Measurements from ENCODE around the gene TGOLN2. TPM values are rescaled to one million over a fixed set of nuclear protein-coding genes. Genes with fewer than 3 reads are reported as not detected.
"Not testable (repeated sequence)": the region's sequence is repeated elsewhere in the genome, so short reads cannot be mapped to it uniquely, and the experiment has no call there.

The TGOLN2 gene
- total RNA-seq, 1 donor from 2014 or later, result 171 TPM

GRCh38 chr2:85368921-85369320 lies 41.1 kb upstream of the TGOLN2 start:
- Histone ChIP-seq H3K4me3 (no peak overlapping the region), H3K27ac (no peak overlapping the region), H3K4me1 (no peaks in the 10 kb centered on the region), H3K9me3 (no peaks in the 10 kb centered on the region), H3K36me3 (peaks cover 44% of the 10 kb centered on the region), H3K27me3 (ENCODE audit: low read depth) (no peaks in the 10 kb centered on the region)
- intact Hi-C loops (cut with DNase I), result no loop called here
- no peak for ATAC-seq
- no peak for TF ChIP-seq CTCF (IDR thresholded peaks at IDR 0.05)
- no peak for DNase-seq

- intact Hi-C loops (cut with DNase I), result no loop called here
- Histone ChIP-seq H3K9me3 (no peaks in the 10 kb centered on the region), H3K36me3 (peaks cover 49% of the 10 kb centered on the region), H3K27me3 (ENCODE audit: low read depth) (no peaks in the 10 kb centered on the region), H3K4me1 (no peaks in the 10 kb centered on the region), H3K4me3 (no peak overlapping the region), H3K27ac (no peak overlapping the region)
- ATAC-seq (no peak), DNase-seq (no peak)
- no peak for TF ChIP-seq CTCF (IDR thresholded peaks at IDR 0.05)
Measured at GRCh38 chr2:85367180-85367579, 39.4 kb upstream of the TGOLN2 start.

GRCh38 chr2:85362653-85363387 lies 35.0 kb upstream of the TGOLN2 start:
- H3K4me1 ChIP-seq; H3K4me3 ChIP-seq; H3K9me3 ChIP-seq; ATAC-seq; H3K27me3 ChIP-seq (ENCODE audit: low read depth); DNase-seq; H3K27ac ChIP-seq; intact Hi-C loops (cut with DNase I): not testable (repeated sequence)
- H3K36me3 ChIP-seq, result peaks cover 52% of the 10 kb centered on the region

- Histone ChIP-seq H3K4me1 (peaks cover 21% of the 10 kb centered on the region), H3K36me3 (peaks cover 48% of the 10 kb centered on the region), H3K9me3 (no peaks in the 10 kb centered on the region), H3K27ac (no peak overlapping the region), H3K4me3 (no peak overlapping the region), H3K27me3 (ENCODE audit: low read depth) (no peaks in the 10 kb centered on the region)
- DNase-seq (no peak), ATAC-seq (no peak)
- TF ChIP-seq CTCF (IDR thresholded peaks at IDR 0.05), result no peak
- intact Hi-C loops (cut with DNase I), result no loop called here
Measured at GRCh38 chr2:85357736-85358135, 29.9 kb upstream of the TGOLN2 start.

- Histone ChIP-seq H3K4me1 (peaks cover 25% of the 10 kb centered on the region), H3K27ac (no peak overlapping the region), H3K9me3 (no peaks in the 10 kb centered on the region), H3K27me3 (ENCODE audit: low read depth) (no peaks in the 10 kb centered on the region), H3K4me3 (no peak overlapping the region), H3K36me3 (peaks cover 39% of the 10 kb centered on the region)
- ATAC-seq, result no peak
- no peak for TF ChIP-seq CTCF (IDR thresholded peaks at IDR 0.05)
- no peak for DNase-seq
- intact Hi-C loops (cut with DNase I), result no loop called here
Measured at GRCh38 chr2:85356186-85356585, 28.4 kb upstream of the TGOLN2 start.

- Histone ChIP-seq H3K4me1 (peaks cover 25% of the 10 kb centered on the region), H3K27me3 (ENCODE audit: low read depth) (no peaks in the 10 kb centered on the region), H3K36me3 (peaks cover 44% of the 10 kb centered on the region), H3K4me3 (peak overlapping the region; percentile 88), H3K27ac (peak overlapping the region; percentile 90), H3K9me3 (no peaks in the 10 kb centered on the region)
- ATAC-seq, result no peak
- intact Hi-C loops (cut with DNase I), result no loop called here
- no peak for DNase-seq
- no peak for TF ChIP-seq CTCF (IDR thresholded peaks at IDR 0.05)
Measured at GRCh38 chr2:85355521-85355920, 27.7 kb upstream of the TGOLN2 start.
